Fibroblast of skin of left quadriceps (primary cell): ENCODE measurements around the gene SORCS2.
A peak's percentile ranks its signal among the peaks of the same experiment; 100 is the strongest.

Experiments
- DNase-seq, 2 experiments: peaks; one replicate each; pipeline ENCODE4 v3.0.0-alpha.2; 2013; ENCODE audit warnings: low read depth in 2 of 2

Gene SORCS2

GRCh38 chr4:7686070-7686870 is 493.9 kb downstream of the SORCS2 start:
- DNase-seq: no peak

- DNase-seq: no peak
Measured at GRCh38 chr4:7687006-7687405, 494.7 kb downstream of the SORCS2 start.

- DNase-seq: no peak
Measured at GRCh38 chr4:7687796-7688195, 495.5 kb downstream of the SORCS2 start.

- no peak for DNase-seq
Measured at GRCh38 chr4:7689773-7690693, 497.7 kb downstream of the SORCS2 start.

- no peak for DNase-seq
Measured at GRCh38 chr4:7691061-7691460, 498.7 kb downstream of the SORCS2 start.

- DNase-seq: no peak
Measured at GRCh38 chr4:7691982-7692381, 499.6 kb downstream of the SORCS2 start.

- no peak for DNase-seq
Measured at GRCh38 chr4:7692451-7693236, 500.3 kb downstream of the SORCS2 start.

GRCh38 chr4:7693237-7693608 is 500.9 kb downstream of the SORCS2 start:
- DNase-seq: no peak

GRCh38 chr4:7693711-7694110 is 501.4 kb downstream of the SORCS2 start:
- no peak for DNase-seq

- no peak for DNase-seq
Measured at GRCh38 chr4:7694324-7694723, 502.0 kb downstream of the SORCS2 start.

GRCh38 chr4:7697343-7697742 is 505.0 kb downstream of the SORCS2 start:
- DNase-seq: no peak

GRCh38 chr4:7697821-7698220 is 505.5 kb downstream of the SORCS2 start:
- no peak for DNase-seq

GRCh38 chr4:7698584-7698983 is 506.2 kb downstream of the SORCS2 start:
- no peak for DNase-seq

GRCh38 chr4:7699031-7699430 is 506.7 kb downstream of the SORCS2 start:
- DNase-seq: peak; percentile 86 to 88

GRCh38 chr4:7699825-7700224 is 507.5 kb downstream of the SORCS2 start:
- no peak for DNase-seq

- no peak for DNase-seq
Measured at GRCh38 chr4:7700665-7701064, 508.3 kb downstream of the SORCS2 start.

GRCh38 chr4:7701866-7702649 is 509.7 kb downstream of the SORCS2 start:
- DNase-seq: no peak

- no peak for DNase-seq
Measured at GRCh38 chr4:7703688-7704087, 511.4 kb downstream of the SORCS2 start.

- no peak for DNase-seq
Measured at GRCh38 chr4:7704091-7704490, 511.8 kb downstream of the SORCS2 start.

GRCh38 chr4:7704625-7705024 is 512.3 kb downstream of the SORCS2 start:
- DNase-seq: no peak

GRCh38 chr4:7705062-7705461 is 512.7 kb downstream of the SORCS2 start:
- no peak for DNase-seq
